AG04450 (cell line): ENCODE data around the gene ATP12A. TPM values are rescaled to one million over a fixed set of nuclear protein-coding genes. Genes with fewer than 3 reads are reported as not detected.

ENCODE experiments used
- CTCF ChIA-PET: fragments of 300-600, 350-600 bp; formaldehyde crosslinking; extraction: SDS; loops from one replicate; lab custom pipeline; 2022; ENCODE audit warnings: antibody characterized with exemption, inconsistent platforms; lab: Charles Lee
- POLR2A ChIA-PET: fragments of 350-600 bp; formaldehyde crosslinking; extraction: SDS; loops from one replicate; lab custom pipeline; 2021; ENCODE audit warnings: antibody characterized with exemption, inconsistent platforms; lab: Yijun Ruan, JAX
- DNase-seq: peaks from one replicate; pipeline ENCODE4 v3.0.0-alpha.2; 2011; ENCODE audit warnings: low read depth, low spot score
- H3K27ac ChIP-seq: one replicate; pipeline ENCODE4 v1.5.1; 2012; ENCODE audit warnings: low read depth, low read length, control low read depth
- H3K27me3 ChIP-seq: one replicate; pipeline ENCODE4 v1.6.0; 2012; ENCODE audit warnings: low read length; ENCODE audit not compliant: control insufficient read depth, insufficient read depth
- H3K4me3 ChIP-seq: 2 replicates; pipeline ENCODE4 v1.5.1; 2011; ENCODE audit warnings: mild to moderate bottlenecking, low read depth, low read length, control low read depth
- H3K9me3 ChIP-seq: 2 replicates; pipeline ENCODE4 v1.5.1; 2012; ENCODE audit warnings: low read length; ENCODE audit not compliant: control insufficient read depth, insufficient read depth
- polyA plus RNA-seq: library from polyadenylated mRNA; depleted of rRNA; stranded (reverse); fragments of >200 nt; gene quantifications from 2 replicates; pipeline ENCODE4 v1.2.3, GENCODE V29; 2011
- TF ChIP-seq, protein P1 (sequence below): IDR thresholded peaks from 2 replicates; pipeline ENCODE4 v1.5.1; 2011; ENCODE audit warnings: low read depth, low read length, control low read depth, inconsistent platforms

Gene ATP12A
- polyA plus RNA-seq, 1 experiment, result not detected

DNA sequence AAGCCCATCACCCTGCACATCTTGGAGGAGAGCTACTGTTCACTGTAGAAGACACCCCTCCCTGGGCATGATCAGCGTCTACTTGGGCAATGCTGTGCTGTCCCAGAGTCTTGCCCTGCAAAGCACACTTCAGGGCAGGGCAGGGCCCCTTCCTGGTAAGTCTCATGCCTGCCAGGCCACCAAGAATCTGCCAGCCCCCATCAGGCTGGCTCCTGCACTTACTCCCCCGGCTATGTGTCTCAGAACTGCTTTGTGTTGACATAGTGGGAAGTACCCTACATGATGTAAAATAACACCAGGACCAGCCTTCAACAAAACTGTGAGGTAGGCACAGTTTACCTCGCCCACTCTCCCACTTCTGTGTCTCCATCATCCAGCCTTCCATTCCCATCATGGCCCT, 27.8 kb upstream of the ATP12A start:
- ChIA-PET POLR2A (no interaction called here), CTCF (no interaction called here)
- peaks cover 8% of the 10 kb centered on the region for H3K27me3 ChIP-seq
- no peak for DNase-seq
- TF ChIP-seq, protein P1, sequence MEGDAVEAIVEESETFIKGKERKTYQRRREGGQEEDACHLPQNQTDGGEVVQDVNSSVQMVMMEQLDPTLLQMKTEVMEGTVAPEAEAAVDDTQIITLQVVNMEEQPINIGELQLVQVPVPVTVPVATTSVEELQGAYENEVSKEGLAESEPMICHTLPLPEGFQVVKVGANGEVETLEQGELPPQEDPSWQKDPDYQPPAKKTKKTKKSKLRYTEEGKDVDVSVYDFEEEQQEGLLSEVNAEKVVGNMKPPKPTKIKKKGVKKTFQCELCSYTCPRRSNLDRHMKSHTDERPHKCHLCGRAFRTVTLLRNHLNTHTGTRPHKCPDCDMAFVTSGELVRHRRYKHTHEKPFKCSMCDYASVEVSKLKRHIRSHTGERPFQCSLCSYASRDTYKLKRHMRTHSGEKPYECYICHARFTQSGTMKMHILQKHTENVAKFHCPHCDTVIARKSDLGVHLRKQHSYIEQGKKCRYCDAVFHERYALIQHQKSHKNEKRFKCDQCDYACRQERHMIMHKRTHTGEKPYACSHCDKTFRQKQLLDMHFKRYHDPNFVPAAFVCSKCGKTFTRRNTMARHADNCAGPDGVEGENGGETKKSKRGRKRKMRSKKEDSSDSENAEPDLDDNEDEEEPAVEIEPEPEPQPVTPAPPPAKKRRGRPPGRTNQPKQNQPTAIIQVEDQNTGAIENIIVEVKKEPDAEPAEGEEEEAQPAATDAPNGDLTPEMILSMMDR, result no peak
- H3K27ac ChIP-seq, result no peak overlapping the region
- no peaks in the 10 kb centered on the region; the same call in 1 of the 2 replicates for H3K9me3 ChIP-seq
- no peak overlapping the region for H3K4me3 ChIP-seq

DNA sequence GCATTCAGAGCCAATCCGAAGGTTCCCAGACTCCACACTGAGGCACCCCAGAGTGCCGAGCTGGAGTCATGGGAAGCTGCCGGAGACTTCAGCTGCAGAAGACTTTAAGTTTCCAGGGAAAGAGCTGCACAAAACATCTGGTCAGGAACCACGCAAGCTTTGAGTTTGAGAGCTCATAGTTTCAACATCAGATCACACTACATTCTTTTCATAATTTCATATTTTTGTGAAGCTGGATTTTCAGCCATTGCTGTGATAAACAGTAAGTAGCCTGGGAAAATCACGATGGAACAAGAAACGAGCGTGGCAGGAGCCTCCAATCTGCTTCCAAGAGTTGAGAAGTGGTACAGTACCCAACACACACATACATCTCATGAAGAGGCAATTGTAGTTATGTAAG, 25.5 kb upstream of the ATP12A start:
- Histone ChIP-seq H3K9me3 (no peaks in the 10 kb centered on the region; the same call in 1 of the 2 replicates), H3K27ac (no peak overlapping the region), H3K4me3 (no peak overlapping the region), H3K27me3 (peaks cover 6% of the 10 kb centered on the region)
- TF ChIP-seq, protein P1, result no peak
- DNase-seq, result no peak
- CTCF ChIA-PET, result interaction anchor here (0.7 to 1.3 kb wide), 4 partner anchors 15 to 49 kb away, joined by 3 to 4 read pairs (median 4); no protein-coding TSS in a partner anchor
- POLR2A ChIA-PET, result no interaction called here

DNA sequence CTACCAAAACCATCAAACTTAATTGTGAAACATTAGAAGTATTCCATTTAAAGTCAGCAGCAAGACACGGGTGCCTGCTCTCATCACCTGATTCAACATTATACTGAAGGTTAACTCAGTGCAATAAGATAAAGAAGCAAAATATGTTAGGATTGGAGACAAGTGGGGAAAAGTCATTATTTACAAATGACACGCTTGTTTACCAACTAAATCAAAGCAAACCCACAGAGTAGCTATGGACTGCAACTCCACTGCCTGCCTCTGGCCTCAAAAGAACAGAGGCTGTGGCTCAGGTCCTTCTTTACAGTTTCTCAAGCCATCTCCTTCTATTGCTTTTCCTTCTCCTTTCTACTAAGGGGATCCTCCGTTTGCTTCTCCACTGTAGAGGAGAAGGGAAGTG, 21.0 kb upstream of the ATP12A start:
- Histone ChIP-seq H3K27me3 (no peaks in the 10 kb centered on the region), H3K27ac (no peak overlapping the region), H3K4me3 (no peak overlapping the region), H3K9me3 (no peaks in the 10 kb centered on the region)
- TF ChIP-seq, protein P1, result no peak
- CTCF ChIA-PET, result interaction anchor here (1.2 kb wide), 1 partner anchor 24 kb away, joined by 3 read pairs; no protein-coding TSS in a partner anchor
- DNase-seq, result no peak
- POLR2A ChIA-PET, result interaction anchor here (0.6 kb wide), 1 partner anchor 155 kb away, joined by 7 read pairs; no protein-coding TSS in a partner anchor

DNA sequence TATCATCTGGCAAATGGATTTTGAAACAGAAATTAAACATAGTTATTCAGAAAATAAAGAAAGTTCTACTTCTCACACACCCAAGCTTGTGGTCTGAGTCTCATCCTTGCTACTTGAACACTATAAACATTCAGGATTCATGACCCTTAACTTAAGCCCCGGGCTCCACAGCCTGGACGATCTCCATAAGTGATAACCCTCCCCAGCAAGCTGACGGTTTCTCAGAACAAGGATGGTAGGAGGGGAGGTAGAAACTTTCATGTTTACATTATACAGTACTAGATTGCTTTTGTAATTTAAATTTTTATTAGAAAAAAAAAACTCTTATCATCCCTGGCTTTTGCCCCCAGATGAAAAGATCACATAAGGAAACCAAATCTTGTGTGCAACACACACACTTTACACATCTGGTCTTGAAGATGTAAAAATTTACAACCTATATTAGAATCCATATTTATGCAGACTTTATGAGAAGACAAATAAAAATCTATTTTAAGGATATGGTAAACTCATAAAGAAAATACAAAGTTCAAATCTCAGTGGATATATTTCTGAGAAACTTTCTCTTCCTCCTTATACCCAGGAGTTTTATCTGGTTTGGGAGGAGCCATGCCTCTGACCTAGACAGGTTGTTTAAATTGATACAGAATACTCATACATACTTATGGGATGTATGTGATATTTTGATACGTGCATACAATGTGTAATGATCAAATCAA, 20.0 kb upstream of the ATP12A start:
- CTCF ChIA-PET, result interaction anchor here (1.2 kb wide), 1 partner anchor 23 kb away, joined by 3 read pairs; no protein-coding TSS in a partner anchor

DNA sequence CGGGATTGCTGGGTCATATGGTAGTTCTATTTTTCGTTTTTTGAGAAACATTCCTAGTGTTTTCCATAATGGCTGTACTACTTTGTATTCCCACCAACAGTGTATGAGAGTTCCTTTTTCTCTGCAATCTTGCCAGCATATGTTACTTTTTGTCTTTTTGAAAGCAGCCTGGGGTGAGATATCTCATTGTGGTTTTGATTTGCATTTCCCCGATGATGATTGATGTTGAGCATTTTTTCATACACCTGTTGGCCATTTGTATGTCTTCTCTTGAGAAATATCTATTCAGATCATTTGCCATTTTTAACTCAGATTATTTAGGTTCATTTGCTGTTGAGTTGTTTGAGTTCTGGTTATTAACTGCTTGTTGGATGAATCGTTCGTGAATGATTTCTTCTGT, 18.5 kb upstream of the ATP12A start:
- CTCF ChIA-PET, result no interaction called here
- H3K27me3 ChIP-seq, result no peaks in the 10 kb centered on the region
- H3K4me3 ChIP-seq, result no peak overlapping the region
- H3K9me3 ChIP-seq, result no peaks in the 10 kb centered on the region
- no peak for DNase-seq
- TF ChIP-seq, protein P1, result no peak
- POLR2A ChIA-PET, result no interaction called here
- no peak overlapping the region for H3K27ac ChIP-seq

More for the DNA sequence above, 20.0 kb upstream of the ATP12A start:
- TF ChIP-seq, protein P1, result no peak
- no peaks in the 10 kb centered on the region for H3K9me3 ChIP-seq
- no peak for DNase-seq
- POLR2A ChIA-PET, result no interaction called here
- H3K27me3 ChIP-seq, result no peaks in the 10 kb centered on the region
- no peak overlapping the region for H3K27ac ChIP-seq
- H3K4me3 ChIP-seq, result no peak overlapping the region
